Measurements from ENCODE around the gene DBX1.

- TF ChIP-seq, protein P1, sequence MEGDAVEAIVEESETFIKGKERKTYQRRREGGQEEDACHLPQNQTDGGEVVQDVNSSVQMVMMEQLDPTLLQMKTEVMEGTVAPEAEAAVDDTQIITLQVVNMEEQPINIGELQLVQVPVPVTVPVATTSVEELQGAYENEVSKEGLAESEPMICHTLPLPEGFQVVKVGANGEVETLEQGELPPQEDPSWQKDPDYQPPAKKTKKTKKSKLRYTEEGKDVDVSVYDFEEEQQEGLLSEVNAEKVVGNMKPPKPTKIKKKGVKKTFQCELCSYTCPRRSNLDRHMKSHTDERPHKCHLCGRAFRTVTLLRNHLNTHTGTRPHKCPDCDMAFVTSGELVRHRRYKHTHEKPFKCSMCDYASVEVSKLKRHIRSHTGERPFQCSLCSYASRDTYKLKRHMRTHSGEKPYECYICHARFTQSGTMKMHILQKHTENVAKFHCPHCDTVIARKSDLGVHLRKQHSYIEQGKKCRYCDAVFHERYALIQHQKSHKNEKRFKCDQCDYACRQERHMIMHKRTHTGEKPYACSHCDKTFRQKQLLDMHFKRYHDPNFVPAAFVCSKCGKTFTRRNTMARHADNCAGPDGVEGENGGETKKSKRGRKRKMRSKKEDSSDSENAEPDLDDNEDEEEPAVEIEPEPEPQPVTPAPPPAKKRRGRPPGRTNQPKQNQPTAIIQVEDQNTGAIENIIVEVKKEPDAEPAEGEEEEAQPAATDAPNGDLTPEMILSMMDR (IDR thresholded peaks at IDR 0.05): peak; percentile 49 to 74
- no peak for TF ChIP-seq POLR2A (IDR thresholded peaks at IDR 0.05)
- no peak for TF ChIP-seq POLR2AphosphoS5 (IDR thresholded peaks at IDR 0.05)
Measured at GRCh38 chr11:20127671-20128527, 32.4 kb downstream of the DBX1 start.

All from suprapubic skin (tissue), 4 donors.